HuH-7 (cell line): ENCODE data around the gene NCOA3.
"Not testable (repeated sequence)": the region's sequence is repeated elsewhere in the genome, so short reads cannot be mapped to it uniquely, and the experiment has no call there.

Experiments
- DNase-seq: peaks from one replicate; pipeline ENCODE4 v3.0.0; 2011; ENCODE audit warnings: low spot score

The NCOA3 gene

GRCh38 chr20:47468290-47469050 lies 33.2 kb upstream of the NCOA3 start:
- DNase-seq: no peak

GRCh38 chr20:47475419-47476044 lies 26.2 kb upstream of the NCOA3 start:
- DNase-seq: no peak

- DNase-seq: no peak
Observed at GRCh38 chr20:47476452-47476851, 25.2 kb upstream of the NCOA3 start.

GRCh38 chr20:47479093-47479492 lies 22.6 kb upstream of the NCOA3 start:
- no peak for DNase-seq

- DNase-seq: no peak
Observed at GRCh38 chr20:47479506-47479905, 22.2 kb upstream of the NCOA3 start.

- no peak for DNase-seq
Observed at GRCh38 chr20:47480239-47480638, 21.4 kb upstream of the NCOA3 start.

GRCh38 chr20:47480705-47481104 lies 21.0 kb upstream of the NCOA3 start:
- DNase-seq: no peak

- DNase-seq: no peak
Observed at GRCh38 chr20:47481330-47482216, 20.1 kb upstream of the NCOA3 start.

GRCh38 chr20:47482705-47483104 lies 19.0 kb upstream of the NCOA3 start:
- no peak for DNase-seq

GRCh38 chr20:47484303-47484702 lies 17.4 kb upstream of the NCOA3 start:
- no peak for DNase-seq

- DNase-seq: no peak
Observed at GRCh38 chr20:47487175-47487917, 14.3 kb upstream of the NCOA3 start.

- no peak for DNase-seq
Observed at GRCh38 chr20:47489448-47489872, 12.2 kb upstream of the NCOA3 start.

GRCh38 chr20:47490795-47491194 lies 10.9 kb upstream of the NCOA3 start:
- no peak for DNase-seq

- no peak for DNase-seq
Observed at GRCh38 chr20:47492284-47492683, 9.4 kb upstream of the NCOA3 start.

GRCh38 chr20:47493175-47493962 lies 8.3 kb upstream of the NCOA3 start:
- peak; percentile 72 for DNase-seq

- no peak for DNase-seq
Observed at GRCh38 chr20:47493963-47494293, 7.8 kb upstream of the NCOA3 start.

GRCh38 chr20:47494606-47495005 lies 7.1 kb upstream of the NCOA3 start:
- DNase-seq: not testable (repeated sequence)

- DNase-seq: no peak
Observed at GRCh38 chr20:47496118-47496517, 5.6 kb upstream of the NCOA3 start.

GRCh38 chr20:47498606-47499005 lies 3.1 kb upstream of the NCOA3 start:
- no peak for DNase-seq

GRCh38 chr20:47499053-47499452 lies 2.6 kb upstream of the NCOA3 start:
- DNase-seq: no peak

- not testable (repeated sequence) for DNase-seq
Observed at GRCh38 chr20:47500082-47500481, 1.6 kb upstream of the NCOA3 start.
